Measurements from ENCODE around the gene GPR146.

Gene GPR146

DNA sequence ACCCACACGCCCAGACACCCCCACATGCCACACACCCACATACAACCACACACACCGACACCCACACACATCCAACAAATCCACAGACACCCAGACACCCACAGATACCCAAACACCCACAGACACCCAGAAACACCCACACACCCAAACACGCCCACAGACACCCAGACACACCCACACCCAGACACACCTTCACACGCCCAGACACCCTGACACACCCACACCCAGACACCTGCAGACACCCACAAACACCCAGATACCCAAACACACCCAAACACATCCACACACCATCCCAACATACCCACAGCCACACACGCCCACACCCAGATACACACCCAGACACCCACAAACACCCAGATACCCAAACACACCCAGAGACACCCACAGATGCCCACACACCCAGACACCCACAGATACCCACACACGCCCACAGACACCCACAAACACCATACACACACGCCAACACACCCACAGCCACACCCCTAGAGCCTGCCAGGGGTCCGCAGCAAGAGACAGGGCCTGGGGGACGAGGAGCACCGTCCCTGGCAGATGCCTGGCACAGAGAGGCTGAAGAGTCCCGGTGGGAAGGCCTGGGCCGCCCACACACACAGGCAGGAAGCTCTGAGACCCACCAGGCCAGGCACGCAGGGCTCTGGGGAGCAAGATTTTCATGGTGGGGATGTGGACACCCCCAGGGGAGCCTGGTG is 32.9 kb upstream of the GPR146 start:
- no peak for DNase-seq (ENCODE audit: low read depth)

- no peak for DNase-seq (ENCODE audit: low read depth)
Measured at GRCh38 chr7:1012004-1012715, 32.2 kb upstream of the GPR146 start.

DNA sequence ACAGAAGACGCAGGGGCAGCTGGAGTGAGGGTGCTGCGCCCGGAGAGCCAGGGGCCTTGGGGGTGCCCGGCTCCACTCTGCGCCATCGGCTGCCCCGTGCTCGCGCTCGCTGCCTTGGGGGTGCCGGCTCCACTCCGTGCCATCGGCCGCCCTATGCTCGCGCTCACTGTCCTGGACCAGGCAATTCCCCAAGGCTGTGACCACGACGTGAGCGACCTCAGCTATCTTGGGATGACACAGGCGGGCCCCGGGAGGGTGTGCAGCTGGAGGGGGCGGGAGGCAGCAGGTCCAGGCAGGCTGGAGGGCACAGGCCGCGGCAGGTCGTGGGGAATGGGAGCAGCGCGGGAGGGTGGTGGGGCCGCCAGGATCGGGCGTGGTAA is 31.6 kb upstream of the GPR146 start:
- no peak for DNase-seq (ENCODE audit: low read depth)

GRCh38 chr7:1013581-1013980 is 30.8 kb upstream of the GPR146 start:
- DNase-seq (ENCODE audit: low read depth): no peak

DNA sequence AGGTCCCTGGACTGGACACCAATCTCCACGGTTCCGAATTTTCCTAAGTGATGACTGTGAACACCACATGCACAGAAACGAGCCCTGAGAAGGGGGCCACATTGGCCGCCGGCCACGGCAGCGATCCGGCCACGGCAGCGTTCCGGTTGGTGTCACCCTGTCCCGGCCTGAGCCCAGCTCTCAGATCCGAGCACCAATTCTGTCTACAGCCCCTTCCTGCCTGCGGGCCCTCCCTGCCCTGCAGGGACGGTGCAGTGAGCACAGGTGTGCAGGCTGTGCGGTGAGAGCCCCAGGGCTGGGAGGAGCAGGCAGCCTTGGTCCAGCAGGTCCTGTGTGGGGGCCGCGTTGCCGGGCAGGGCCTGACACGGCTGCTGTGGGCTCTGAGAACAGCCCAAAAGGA is 29.7 kb upstream of the GPR146 start:
- DNase-seq (ENCODE audit: low read depth): no peak

GRCh38 chr7:1015196-1016121 is 28.9 kb upstream of the GPR146 start:
- no peak for DNase-seq (ENCODE audit: low read depth)

DNA sequence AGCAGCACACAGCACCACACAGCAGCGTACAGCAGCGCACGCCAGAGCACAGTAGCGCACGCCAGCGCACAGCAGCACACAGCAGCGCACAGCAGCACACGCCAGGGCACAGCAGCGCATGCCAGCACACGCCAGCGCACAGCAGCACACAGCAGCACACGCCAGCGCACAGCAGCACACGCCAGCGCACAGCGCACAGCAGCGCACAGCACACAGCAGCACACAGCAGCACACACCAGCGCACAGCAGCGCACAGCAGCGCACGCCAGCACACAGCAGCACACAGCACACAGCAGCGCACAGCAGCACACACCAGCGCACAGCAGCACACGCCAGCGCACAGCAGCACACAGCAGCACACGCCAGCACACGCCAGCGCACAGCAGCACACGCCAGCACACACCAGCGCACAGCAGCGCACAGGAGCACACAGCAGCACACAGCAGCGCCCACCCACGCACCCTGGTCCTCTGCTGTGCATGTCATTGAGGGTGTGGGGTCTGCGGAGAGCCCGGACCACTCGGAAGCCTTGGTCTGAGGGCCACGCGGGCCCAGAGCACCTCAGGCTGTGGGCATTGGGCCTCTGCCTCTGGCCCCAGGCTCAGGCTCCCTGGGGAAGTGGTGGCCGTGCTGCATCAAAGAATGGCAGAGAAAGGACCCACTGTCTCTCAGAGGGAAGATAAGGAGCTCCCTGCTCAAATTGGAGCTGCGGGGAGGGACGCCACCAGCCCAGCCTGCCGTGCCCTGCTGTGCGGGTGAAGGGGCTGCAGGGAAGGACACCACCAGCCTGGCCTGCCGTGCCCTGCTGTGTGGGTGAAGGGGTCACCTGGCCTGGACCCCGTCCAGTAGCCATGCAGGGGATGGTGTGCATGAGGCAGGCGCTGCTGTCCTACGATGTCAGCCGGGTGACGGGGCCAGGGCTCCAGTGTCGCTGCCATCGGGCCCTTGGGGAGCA is 27.5 kb upstream of the GPR146 start:
- no peak for DNase-seq (ENCODE audit: low read depth)

DNA sequence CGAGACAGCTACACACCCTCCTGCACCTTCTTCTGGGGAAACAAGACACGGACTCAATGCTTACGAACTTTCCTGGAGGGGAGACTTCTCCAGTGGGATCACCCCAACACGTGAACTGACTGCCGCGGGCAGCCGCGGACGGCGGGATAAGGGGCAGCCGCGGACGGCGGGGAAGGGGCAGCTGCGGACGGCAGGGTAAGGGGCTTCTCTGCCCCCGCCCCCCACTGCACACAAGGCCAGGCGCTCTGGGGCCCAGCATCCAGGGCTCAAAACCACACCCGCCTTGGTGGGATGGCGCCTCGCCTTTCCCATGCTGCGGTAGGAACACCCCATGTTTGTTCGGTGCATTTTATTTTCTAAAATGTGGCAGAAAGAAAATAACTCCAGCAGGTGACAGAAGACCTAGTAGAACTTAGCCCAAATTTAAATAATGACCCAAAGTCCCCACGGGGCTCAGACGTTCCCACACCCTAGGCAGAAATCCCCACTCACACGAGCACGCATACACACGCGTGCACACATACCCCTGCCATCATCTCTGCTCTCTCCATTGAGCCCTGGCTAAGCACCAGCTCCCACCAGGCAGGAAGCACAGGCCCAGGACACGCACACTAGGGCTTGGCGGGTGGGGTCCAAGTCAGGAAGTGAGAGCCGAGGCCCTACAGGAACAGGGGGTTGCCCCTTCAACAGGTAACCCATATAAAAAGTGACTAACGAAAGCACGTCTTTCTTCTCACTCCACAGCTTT is 26.6 kb upstream of the GPR146 start:
- DNase-seq (ENCODE audit: low read depth): no peak

- no peak for DNase-seq (ENCODE audit: low read depth)
Measured at GRCh38 chr7:1018334-1018695, 26.0 kb upstream of the GPR146 start.

- no peak for DNase-seq (ENCODE audit: low read depth)
Measured at GRCh38 chr7:1019255-1019785, 25.0 kb upstream of the GPR146 start.

DNA sequence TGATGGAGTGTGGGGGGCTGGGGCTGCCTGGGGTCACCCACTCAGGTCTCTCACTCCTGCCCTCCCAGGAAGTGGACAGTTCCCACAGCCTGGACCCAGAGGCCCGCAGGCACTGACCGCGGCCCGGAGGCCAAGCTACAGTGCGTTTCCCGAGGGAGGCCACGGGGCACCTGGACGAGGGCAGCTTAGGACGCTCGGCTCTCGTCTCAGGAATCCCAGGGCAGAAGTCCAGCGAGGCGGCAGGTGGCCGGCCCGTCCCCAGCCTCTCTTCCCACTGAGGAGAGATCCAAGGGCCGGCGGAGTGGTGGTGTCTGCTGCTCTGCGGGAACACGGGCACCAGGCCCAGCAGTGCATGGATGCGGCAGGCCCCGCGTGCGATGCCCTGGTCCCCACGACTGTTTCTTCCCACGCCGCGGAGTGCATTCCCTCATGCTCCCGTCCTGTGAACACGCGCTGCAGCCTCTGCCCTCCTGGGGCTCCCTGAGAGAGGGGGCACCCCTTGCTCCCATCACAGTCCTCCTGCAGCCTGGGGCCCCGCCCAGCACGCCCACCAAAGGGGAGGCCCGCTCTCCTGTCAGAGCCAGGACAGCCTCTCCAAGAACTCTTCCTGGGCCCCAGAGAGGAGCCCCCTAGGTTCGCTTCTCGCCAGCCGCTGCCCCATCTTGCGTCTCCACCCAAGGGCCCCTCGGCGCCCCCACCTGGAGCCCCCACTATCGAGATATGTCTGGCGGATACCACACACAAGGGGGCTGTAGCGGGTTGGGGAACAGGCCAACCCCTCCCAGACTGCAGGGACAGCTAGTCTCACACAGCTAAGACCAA is 24.3 kb upstream of the GPR146 start:
- no peak for DNase-seq (ENCODE audit: low read depth)

GRCh38 chr7:1020849-1021251 is 23.5 kb upstream of the GPR146 start:
- no peak for DNase-seq (ENCODE audit: low read depth)

- no peak for DNase-seq (ENCODE audit: low read depth)
Measured at GRCh38 chr7:1021366-1021765, 23.0 kb upstream of the GPR146 start.

- DNase-seq (ENCODE audit: low read depth): no peak
Measured at GRCh38 chr7:1021931-1022330, 22.4 kb upstream of the GPR146 start.

DNA sequence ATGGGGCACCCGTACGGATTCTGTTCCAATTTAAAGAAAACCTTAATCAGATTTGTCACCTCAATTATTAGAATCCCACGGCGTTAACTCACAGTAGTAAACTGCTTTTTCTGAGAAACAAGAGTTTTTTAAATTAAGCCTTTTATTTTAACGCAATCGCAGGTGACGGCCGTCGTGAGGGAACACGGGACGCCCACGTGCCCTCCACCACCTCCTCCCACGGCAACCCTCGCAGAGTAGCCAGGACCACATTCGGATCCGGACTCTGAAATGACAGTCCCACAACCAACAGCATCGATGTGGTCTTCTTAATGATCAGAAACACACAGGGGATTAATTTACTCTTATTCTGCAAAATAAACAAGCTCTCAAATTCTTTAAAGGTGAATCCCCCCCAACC is 22.0 kb upstream of the GPR146 start:
- no peak for DNase-seq (ENCODE audit: low read depth)

- no peak for DNase-seq (ENCODE audit: low read depth)
Measured at GRCh38 chr7:1022801-1023465, 21.4 kb upstream of the GPR146 start.

- no peak for DNase-seq (ENCODE audit: low read depth)
Measured at GRCh38 chr7:1024331-1024841, 20.0 kb upstream of the GPR146 start.

DNA sequence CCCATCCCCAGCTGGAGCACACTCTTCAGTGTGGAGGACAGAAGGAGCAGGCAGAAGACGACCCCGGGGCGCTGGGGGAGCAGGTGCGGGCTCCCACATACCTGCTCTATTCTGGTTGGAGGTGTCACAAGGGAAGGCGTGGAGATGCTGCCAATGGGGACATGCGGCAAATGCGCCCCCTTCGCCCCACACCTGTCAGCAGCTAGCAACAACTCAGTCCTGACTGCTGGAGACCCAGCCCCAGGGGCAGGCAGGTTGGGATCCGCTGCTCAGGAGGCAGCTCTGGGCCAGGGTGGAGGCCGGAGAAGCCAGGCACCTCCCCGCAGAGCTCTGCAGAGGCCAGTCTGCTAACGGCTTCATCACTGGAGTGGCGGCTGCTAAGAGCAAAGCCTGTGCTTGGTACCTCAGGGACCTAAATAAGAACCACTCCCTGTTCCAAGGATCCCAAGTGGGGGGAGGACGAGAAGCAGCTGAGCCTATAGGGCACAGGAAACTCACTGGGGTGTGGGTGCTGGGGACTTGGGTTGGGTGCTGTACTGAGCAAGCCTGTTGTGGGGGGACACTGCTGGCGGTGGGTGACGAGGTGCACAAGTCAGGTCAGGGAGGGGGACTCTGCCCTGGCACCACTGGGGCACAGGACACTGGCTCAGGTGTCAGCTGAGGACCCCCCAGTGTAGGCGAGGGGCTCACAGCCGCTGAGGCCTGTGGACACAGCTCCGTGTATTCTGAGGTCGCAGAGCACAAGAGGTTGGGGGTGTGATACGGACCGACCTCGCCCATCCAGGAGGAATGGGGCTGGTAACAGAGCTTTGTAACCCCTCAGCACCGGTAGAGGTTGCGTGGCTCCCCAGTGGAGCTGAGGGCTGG is 19.2 kb upstream of the GPR146 start:
- no peak for DNase-seq (ENCODE audit: low read depth)

Data from activated T-cell treated with anti-CD3 and anti-CD28 coated beads for 48 hours (primary cell).